GM23338 (cell line): ENCODE data around the gene ANKRD23. TPM values are rescaled to one million over a fixed set of nuclear protein-coding genes. Genes with fewer than 3 reads are reported as not detected.

ENCODE experiments used
- ATAC-seq: fragments of 200-7000 bp; cut with Tn5 transposase; 3 replicates; pipeline ENCODE4 v1.9.1; 2020
- DNase-seq: peaks from one replicate; pipeline ENCODE4 v3.0.0-alpha.2; 2015; ENCODE audit warnings: low spot score
- H2AFZ ChIP-seq: fragments of 200-600 bp; sonication (generic); 2 replicates; pipeline ENCODE4 v1.8.0; 2016; ENCODE audit warnings: antibody characterized with exemption, mild to moderate bottlenecking, moderate library complexity
- H3F3A ChIP-seq: fragments of 200-600 bp; sonication (generic); replicated peaks from 2 replicates; pipeline ENCODE4 v1.8.0; 2017; ENCODE audit warnings: antibody characterized with exemption, mixed run types, low read depth
- H3K27ac ChIP-seq: fragments of 200-600 bp; sonication (generic); 2 replicates; pipeline ENCODE4 v1.6.1; 2016; ENCODE audit warnings: low read depth
- H3K27me3 ChIP-seq: fragments of 200-600 bp; sonication (generic); 2 replicates; pipeline ENCODE4 v1.8.0; 2016; ENCODE audit warnings: mild to moderate bottlenecking, mixed run types, moderate library complexity; ENCODE audit not compliant: insufficient read depth
- H3K36me3 ChIP-seq: fragments of 200-600 bp; sonication (generic); 2 replicates; pipeline ENCODE4 v1.8.0; 2016; ENCODE audit warnings: mild to moderate bottlenecking; ENCODE audit not compliant: insufficient read depth
- H3K4me1 ChIP-seq: fragments of 200-600 bp; sonication (generic); 2 replicates; pipeline ENCODE4 v1.8.0; 2016; ENCODE audit warnings: mild to moderate bottlenecking, moderate library complexity; ENCODE audit not compliant: insufficient read depth
- H3K4me2 ChIP-seq: fragments of 200-600 bp; sonication (generic); 2 replicates; pipeline ENCODE4 v1.7.1; 2017; ENCODE audit warnings: mixed run types
- H3K4me3 ChIP-seq: fragments of 200-600 bp; sonication (generic); 2 replicates; pipeline ENCODE4 v1.6.1; 2016; ENCODE audit warnings: mixed run types
- H3K79me2 ChIP-seq: fragments of 200-600 bp; sonication (generic); replicated peaks from 2 replicates; pipeline ENCODE4 v1.8.0; 2017; ENCODE audit warnings: mild to moderate bottlenecking; ENCODE audit not compliant: insufficient read depth
- H3K9me2 ChIP-seq: fragments of 200-600 bp; sonication (generic); 2 replicates; pipeline ENCODE4 v1.8.0; 2017; ENCODE audit not compliant: insufficient read depth
- H4K20me1 ChIP-seq: fragments of 200-600 bp; sonication (generic); replicated peaks from 2 replicates; pipeline ENCODE4 v1.8.0; 2017; ENCODE audit warnings: mild to moderate bottlenecking; ENCODE audit not compliant: insufficient read depth
- H3K27ac Mint-ChIP-seq: 2 replicates; pipeline ENCODE4 v1.8.0; 2020; ENCODE audit warnings: inconsistent platforms, mild to moderate bottlenecking, moderate library complexity, mixed read lengths
- H3K27me3 Mint-ChIP-seq: 3 replicates; pipeline ENCODE4 v1.8.0; 2022; ENCODE audit warnings: low read depth, mild to moderate bottlenecking, moderate library complexity, mixed read lengths, inconsistent platforms; ENCODE audit not compliant: insufficient read depth, poor library complexity
- H3K36me3 Mint-ChIP-seq: 3 replicates; pipeline ENCODE4 v1.8.0; 2021; ENCODE audit warnings: low read depth, mild to moderate bottlenecking, inconsistent platforms, moderate library complexity, mixed read lengths
- H3K4me1 Mint-ChIP-seq: 3 replicates; pipeline ENCODE4 v1.8.0; 2020; ENCODE audit warnings: mild to moderate bottlenecking, inconsistent platforms, mixed read lengths
- H3K4me3 Mint-ChIP-seq: 3 replicates; pipeline ENCODE4 v1.8.0; 2021; ENCODE audit warnings: moderate library complexity, mild to moderate bottlenecking, inconsistent platforms, mixed read lengths
- H3K9me3 Mint-ChIP-seq: 3 replicates; pipeline ENCODE4 v1.8.0; 2020; ENCODE audit warnings: moderate library complexity, mild to moderate bottlenecking, inconsistent platforms, mixed read lengths
- CREB1 ChIP-seq: fragments of 250-450 bp; sonication (Bioruptor Pico); IDR thresholded peaks from 2 replicates; pipeline ENCODE4 v1.5.0; 2020; ENCODE audit warnings: low read depth, mild to moderate bottlenecking, moderate library complexity
- EZH2 ChIP-seq: fragments of 200-600 bp; sonication (generic); IDR thresholded peaks from one replicate; pipeline ENCODE4 v1.8.0; 2017; ENCODE audit warnings: antibody characterized with exemption, mild to moderate bottlenecking, low read depth; ENCODE audit not compliant: unreplicated experiment
- EZH2phosphoT487 ChIP-seq: fragments of 200-600 bp; sonication (generic); IDR thresholded peaks from one replicate; pipeline ENCODE4 v1.8.1; 2018; ENCODE audit warnings: antibody characterized with exemption; ENCODE audit not compliant: unreplicated experiment
- JUNB ChIP-seq: IDR thresholded peaks from one replicate; pipeline ENCODE4 v1.6.1; 2016; ENCODE audit warnings: antibody characterized with exemption; ENCODE audit not compliant: unreplicated experiment
- NANOG ChIP-seq: IDR thresholded peaks from 2 replicates; pipeline ENCODE4 v1.6.1; 2016; ENCODE audit warnings: antibody characterized with exemption, borderline replicate concordance
- POLR2AphosphoS5 ChIP-seq: IDR thresholded peaks from 2 replicates; pipeline ENCODE4 v1.6.1; 2016; ENCODE audit warnings: antibody characterized with exemption, low read depth
- STAT1 ChIP-seq: IDR thresholded peaks from one replicate; pipeline ENCODE4 v1.6.1; 2016; ENCODE audit warnings: antibody characterized with exemption; ENCODE audit not compliant: unreplicated experiment
- ZNF114 ChIP-seq: fragments of 250-450 bp; sonication (Bioruptor Pico); IDR thresholded peaks from 2 replicates; pipeline ENCODE4 v1.5.0; 2020; ENCODE audit warnings: mild to moderate bottlenecking, moderate library complexity
- ZNF331 ChIP-seq: fragments of 250-450 bp; sonication (Bioruptor Pico); IDR thresholded peaks from 2 replicates; pipeline ENCODE4 v1.5.0; 2020; ENCODE audit warnings: low read depth, mild to moderate bottlenecking, moderate library complexity
- polyA plus RNA-seq: library from polyadenylated mRNA; unstranded; fragments of >200 nt; fragmentation: Nextera tagmentation; extraction: Ambion mirVana; gene quantifications from 2 replicates; pipeline ENCODE4 v1.2.1, GENCODE V29; 2016
- total RNA-seq: library from RNA; depleted of rRNA; stranded (reverse); fragments of >200 nt; shearing (Covaris generic); gene quantifications from 2 replicates; pipeline ENCODE4 v1.2.3, GENCODE V29; 2014
- TF ChIP-seq, protein P1 (sequence below): IDR thresholded peaks from 2 replicates; pipeline ENCODE4 v1.6.1; 2016; ENCODE audit warnings: antibody characterized with exemption
- TF ChIP-seq, protein P2 (sequence below), 2 experiments: fragments of 200-600 bp in 1 of 2; sonication (generic) in 1 of 2; conservative IDR thresholded peaks; 2 replicates each; pipeline versions ENCODE4 v1.5.1 to v1.6.1; 2016 to 2017; ENCODE audit warnings: antibody characterized with exemption in 2 of 2, low read depth in 2 of 2, mild to moderate bottlenecking in 2 of 2, moderate library complexity in 1 of 2
- TF ChIP-seq, protein P3 (sequence below): IDR thresholded peaks from one replicate; pipeline ENCODE4 v1.6.1; 2018; ENCODE audit warnings: antibody characterized with exemption; ENCODE audit not compliant: unreplicated experiment
- TF ChIP-seq, protein P4 (sequence below): fragments of 250-450 bp; sonication (Bioruptor Pico); IDR thresholded peaks from 2 replicates; pipeline ENCODE4 v1.5.0; 2020; ENCODE audit warnings: mild to moderate bottlenecking, moderate library complexity

The ANKRD23 gene
- total and polyA plus RNA-seq, 2 experiments from 2014 or later = 4.0 to 5.0 TPM

DNA sequence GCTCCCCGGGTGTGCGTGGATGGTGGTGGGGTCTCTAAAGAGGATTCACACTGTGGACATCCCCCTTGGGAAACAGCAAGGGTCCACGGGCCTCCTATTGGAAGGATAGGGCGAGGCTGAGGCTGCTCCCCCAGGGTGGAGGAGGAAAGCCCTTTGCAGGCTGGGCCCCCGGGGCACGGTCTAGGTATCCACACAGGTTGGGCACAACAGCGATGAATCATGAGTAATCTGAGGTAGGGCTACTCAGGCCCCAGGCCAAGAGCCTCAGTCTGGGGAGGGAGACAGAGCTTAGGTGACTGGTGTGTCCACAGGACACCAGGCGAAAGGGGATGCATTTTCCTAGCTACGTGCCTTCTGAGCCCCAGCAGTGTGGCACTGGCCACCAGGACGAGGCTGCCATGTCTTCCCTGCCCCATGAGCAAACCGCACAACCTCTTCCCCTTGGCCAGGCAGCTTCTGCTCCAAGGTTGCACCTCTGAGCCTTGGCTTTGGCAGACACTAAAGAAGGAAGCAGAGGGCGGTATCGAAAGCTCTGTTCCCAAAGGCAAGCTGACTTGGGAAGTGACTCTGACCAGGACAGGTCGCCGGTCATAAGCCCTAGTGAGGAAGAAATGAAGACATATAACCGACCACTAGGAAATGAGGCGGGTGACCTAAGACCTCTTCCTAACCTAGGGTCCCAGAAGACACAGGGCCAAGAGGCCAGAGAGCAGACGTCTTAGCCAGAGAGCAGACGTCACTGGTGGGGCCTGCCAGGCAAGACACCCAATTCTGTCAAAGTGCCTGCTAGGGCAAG, 40.7 kb upstream of the ANKRD23 start:
- H3K27ac ChIP-seq = no peak overlapping the region
- H3K4me1 ChIP-seq = peaks cover 23% of the 10 kb centered on the region
- H2AFZ ChIP-seq = no peak overlapping the region
- H3K4me2 ChIP-seq = no peak overlapping the region
- no peak overlapping the region for H3K27ac Mint-ChIP-seq
- H3K36me3 ChIP-seq = no peaks in the 10 kb centered on the region
- no peak for DNase-seq
- no peak for ATAC-seq
- no peaks in the 10 kb centered on the region for H3K36me3 Mint-ChIP-seq
- no peak overlapping the region for H3K4me3 Mint-ChIP-seq
- H3K27me3 Mint-ChIP-seq = peaks cover 32% of the 10 kb centered on the region
- H3K4me3 ChIP-seq = no peak overlapping the region
- H3F3A ChIP-seq = peaks cover 8% of the 10 kb centered on the region; the same call in 1 of the 2 replicates
- no peaks in the 10 kb centered on the region for H3K79me2 ChIP-seq
- no peaks in the 10 kb centered on the region; the same call in 2 of the 3 replicates for H3K9me3 Mint-ChIP-seq
- TF ChIP-seq POLR2AphosphoS5 (no peak), ZNF114 (CRISPR knock-in tag) (no peak), EZH2phosphoT487 (no peak), STAT1 (no peak), EZH2 (no peak), ZNF331 (CRISPR knock-in tag) (no peak), JUNB (no peak), CREB1 (no peak), NANOG (no peak)
- TF ChIP-seq, protein P1, sequence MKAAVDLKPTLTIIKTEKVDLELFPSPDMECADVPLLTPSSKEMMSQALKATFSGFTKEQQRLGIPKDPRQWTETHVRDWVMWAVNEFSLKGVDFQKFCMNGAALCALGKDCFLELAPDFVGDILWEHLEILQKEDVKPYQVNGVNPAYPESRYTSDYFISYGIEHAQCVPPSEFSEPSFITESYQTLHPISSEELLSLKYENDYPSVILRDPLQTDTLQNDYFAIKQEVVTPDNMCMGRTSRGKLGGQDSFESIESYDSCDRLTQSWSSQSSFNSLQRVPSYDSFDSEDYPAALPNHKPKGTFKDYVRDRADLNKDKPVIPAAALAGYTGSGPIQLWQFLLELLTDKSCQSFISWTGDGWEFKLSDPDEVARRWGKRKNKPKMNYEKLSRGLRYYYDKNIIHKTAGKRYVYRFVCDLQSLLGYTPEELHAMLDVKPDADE = no peak
- TF ChIP-seq, protein P2, sequence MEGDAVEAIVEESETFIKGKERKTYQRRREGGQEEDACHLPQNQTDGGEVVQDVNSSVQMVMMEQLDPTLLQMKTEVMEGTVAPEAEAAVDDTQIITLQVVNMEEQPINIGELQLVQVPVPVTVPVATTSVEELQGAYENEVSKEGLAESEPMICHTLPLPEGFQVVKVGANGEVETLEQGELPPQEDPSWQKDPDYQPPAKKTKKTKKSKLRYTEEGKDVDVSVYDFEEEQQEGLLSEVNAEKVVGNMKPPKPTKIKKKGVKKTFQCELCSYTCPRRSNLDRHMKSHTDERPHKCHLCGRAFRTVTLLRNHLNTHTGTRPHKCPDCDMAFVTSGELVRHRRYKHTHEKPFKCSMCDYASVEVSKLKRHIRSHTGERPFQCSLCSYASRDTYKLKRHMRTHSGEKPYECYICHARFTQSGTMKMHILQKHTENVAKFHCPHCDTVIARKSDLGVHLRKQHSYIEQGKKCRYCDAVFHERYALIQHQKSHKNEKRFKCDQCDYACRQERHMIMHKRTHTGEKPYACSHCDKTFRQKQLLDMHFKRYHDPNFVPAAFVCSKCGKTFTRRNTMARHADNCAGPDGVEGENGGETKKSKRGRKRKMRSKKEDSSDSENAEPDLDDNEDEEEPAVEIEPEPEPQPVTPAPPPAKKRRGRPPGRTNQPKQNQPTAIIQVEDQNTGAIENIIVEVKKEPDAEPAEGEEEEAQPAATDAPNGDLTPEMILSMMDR (conservative IDR thresholded peaks at IDR 0.05; ENCODE audit: low read depth in 2 of 2) = no peak
- TF ChIP-seq, protein P3, sequence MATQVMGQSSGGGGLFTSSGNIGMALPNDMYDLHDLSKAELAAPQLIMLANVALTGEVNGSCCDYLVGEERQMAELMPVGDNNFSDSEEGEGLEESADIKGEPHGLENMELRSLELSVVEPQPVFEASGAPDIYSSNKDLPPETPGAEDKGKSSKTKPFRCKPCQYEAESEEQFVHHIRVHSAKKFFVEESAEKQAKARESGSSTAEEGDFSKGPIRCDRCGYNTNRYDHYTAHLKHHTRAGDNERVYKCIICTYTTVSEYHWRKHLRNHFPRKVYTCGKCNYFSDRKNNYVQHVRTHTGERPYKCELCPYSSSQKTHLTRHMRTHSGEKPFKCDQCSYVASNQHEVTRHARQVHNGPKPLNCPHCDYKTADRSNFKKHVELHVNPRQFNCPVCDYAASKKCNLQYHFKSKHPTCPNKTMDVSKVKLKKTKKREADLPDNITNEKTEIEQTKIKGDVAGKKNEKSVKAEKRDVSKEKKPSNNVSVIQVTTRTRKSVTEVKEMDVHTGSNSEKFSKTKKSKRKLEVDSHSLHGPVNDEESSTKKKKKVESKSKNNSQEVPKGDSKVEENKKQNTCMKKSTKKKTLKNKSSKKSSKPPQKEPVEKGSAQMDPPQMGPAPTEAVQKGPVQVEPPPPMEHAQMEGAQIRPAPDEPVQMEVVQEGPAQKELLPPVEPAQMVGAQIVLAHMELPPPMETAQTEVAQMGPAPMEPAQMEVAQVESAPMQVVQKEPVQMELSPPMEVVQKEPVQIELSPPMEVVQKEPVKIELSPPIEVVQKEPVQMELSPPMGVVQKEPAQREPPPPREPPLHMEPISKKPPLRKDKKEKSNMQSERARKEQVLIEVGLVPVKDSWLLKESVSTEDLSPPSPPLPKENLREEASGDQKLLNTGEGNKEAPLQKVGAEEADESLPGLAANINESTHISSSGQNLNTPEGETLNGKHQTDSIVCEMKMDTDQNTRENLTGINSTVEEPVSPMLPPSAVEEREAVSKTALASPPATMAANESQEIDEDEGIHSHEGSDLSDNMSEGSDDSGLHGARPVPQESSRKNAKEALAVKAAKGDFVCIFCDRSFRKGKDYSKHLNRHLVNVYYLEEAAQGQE = no peak
- TF ChIP-seq, protein P4, sequence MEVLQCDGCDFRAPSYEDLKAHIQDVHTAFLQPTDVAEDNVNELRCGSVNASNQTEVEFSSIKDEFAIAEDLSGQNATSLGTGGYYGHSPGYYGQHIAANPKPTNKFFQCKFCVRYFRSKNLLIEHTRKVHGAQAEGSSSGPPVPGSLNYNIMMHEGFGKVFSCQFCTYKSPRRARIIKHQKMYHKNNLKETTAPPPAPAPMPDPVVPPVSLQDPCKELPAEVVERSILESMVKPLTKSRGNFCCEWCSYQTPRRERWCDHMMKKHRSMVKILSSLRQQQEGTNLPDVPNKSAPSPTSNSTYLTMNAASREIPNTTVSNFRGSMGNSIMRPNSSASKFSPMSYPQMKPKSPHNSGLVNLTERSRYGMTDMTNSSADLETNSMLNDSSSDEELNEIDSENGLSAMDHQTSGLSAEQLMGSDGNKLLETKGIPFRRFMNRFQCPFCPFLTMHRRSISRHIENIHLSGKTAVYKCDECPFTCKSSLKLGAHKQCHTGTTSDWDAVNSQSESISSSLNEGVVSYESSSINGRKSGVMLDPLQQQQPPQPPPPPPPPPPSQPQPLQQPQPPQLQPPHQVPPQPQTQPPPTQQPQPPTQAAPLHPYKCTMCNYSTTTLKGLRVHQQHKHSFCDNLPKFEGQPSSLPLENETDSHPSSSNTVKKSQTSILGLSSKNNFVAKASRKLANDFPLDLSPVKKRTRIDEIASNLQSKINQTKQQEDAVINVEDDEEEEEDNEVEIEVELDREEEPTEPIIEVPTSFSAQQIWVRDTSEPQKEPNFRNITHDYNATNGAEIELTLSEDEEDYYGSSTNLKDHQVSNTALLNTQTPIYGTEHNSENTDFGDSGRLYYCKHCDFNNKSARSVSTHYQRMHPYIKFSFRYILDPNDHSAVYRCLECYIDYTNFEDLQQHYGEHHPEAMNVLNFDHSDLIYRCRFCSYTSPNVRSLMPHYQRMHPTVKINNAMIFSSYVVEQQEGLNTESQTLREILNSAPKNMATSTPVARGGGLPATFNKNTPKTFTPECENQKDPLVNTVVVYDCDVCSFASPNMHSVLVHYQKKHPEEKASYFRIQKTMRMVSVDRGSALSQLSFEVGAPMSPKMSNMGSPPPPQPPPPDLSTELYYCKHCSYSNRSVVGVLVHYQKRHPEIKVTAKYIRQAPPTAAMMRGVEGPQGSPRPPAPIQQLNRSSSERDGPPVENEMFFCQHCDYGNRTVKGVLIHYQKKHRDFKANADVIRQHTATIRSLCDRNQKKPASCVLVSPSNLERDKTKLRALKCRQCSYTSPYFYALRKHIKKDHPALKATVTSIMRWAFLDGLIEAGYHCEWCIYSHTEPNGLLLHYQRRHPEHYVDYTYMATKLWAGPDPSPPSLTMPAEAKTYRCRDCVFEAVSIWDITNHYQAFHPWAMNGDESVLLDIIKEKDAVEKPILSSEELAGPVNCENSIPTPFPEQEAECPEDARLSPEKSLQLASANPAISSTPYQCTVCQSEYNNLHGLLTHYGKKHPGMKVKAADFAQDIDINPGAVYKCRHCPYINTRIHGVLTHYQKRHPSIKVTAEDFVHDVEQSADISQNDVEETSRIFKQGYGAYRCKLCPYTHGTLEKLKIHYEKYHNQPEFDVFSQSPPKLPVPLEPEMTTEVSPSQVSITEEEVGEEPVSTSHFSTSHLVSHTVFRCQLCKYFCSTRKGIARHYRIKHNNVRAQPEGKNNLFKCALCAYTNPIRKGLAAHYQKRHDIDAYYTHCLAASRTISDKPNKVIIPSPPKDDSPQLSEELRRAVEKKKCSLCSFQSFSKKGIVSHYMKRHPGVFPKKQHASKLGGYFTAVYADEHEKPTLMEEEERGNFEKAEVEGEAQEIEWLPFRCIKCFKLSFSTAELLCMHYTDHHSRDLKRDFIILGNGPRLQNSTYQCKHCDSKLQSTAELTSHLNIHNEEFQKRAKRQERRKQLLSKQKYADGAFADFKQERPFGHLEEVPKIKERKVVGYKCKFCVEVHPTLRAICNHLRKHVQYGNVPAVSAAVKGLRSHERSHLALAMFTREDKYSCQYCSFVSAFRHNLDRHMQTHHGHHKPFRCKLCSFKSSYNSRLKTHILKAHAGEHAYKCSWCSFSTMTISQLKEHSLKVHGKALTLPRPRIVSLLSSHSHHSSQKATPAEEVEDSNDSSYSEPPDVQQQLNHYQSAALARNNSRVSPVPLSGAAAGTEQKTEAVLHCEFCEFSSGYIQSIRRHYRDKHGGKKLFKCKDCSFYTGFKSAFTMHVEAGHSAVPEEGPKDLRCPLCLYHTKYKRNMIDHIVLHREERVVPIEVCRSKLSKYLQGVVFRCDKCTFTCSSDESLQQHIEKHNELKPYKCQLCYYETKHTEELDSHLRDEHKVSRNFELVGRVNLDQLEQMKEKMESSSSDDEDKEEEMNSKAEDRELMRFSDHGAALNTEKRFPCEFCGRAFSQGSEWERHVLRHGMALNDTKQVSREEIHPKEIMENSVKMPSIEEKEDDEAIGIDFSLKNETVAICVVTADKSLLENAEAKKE = no peak
- H4K20me1 ChIP-seq = no peaks in the 10 kb centered on the region
- no peaks in the 10 kb centered on the region for H3K27me3 ChIP-seq
- H3K9me2 ChIP-seq = no peaks in the 10 kb centered on the region
- peaks cover 46% of the 10 kb centered on the region for H3K4me1 Mint-ChIP-seq
